Endothelial cell of umbilical vein (primary cell): ENCODE results near the gene RXYLT1. TPM values are rescaled to one million over a fixed set of nuclear protein-coding genes. Genes with fewer than 3 reads are reported as not detected.

Experiments used
- BruUV-seq: library from RNA; stranded (reverse); fragments of 400-500 nt; replicated peaks from 2 replicates; lab custom pipeline; 2021; lab: Mats Ljungman, UMichigan
- CTCF ChIA-PET: fragments of 300-600, 350-600 bp; sonication (Branson Sonifier 250); formaldehyde crosslinking; loops from one replicate; lab custom pipeline; 2021; ENCODE audit warnings: antibody characterized with exemption, inconsistent platforms; lab: Charles Lee
- POLR2A ChIA-PET: fragments of 300-600, 350-600 bp; sonication (Branson Sonifier 250); formaldehyde crosslinking; loops from one replicate; lab custom pipeline; 2021; ENCODE audit warnings: antibody characterized with exemption, inconsistent platforms; lab: Charles Lee
- DNase-seq: peaks from one replicate; pipeline ENCODE4 v3.0.0-alpha.2; 2011; ENCODE audit warnings: low read depth, low spot score
- FAIRE-seq: peaks from 2 replicates; lab custom pipeline; 2011; peaks lifted over from hg19 to GRCh38; lab: Jason Lieb, UNC
- H2AFZ ChIP-seq: 2 replicates; pipeline ENCODE4 v1.6.0; 2012; ENCODE audit warnings: low read depth, low read length, control low read depth, inconsistent platforms
- H3K27ac ChIP-seq: 2 replicates; pipeline ENCODE4 v1.5.1; 2011; ENCODE audit warnings: low read depth, mild to moderate bottlenecking, control low read depth, low read length, moderate library complexity; ENCODE audit not compliant: insufficient read depth
- H3K27me3 ChIP-seq, 2 experiments: 2 replicates each; pipeline versions ENCODE4 v1.6.0 to v1.6.1; 2011; ENCODE audit warnings: low read length in 2 of 2, mixed read lengths in 1 of 2; ENCODE audit not compliant: control insufficient read depth in 2 of 2, insufficient read depth in 2 of 2
- H3K36me3 ChIP-seq, 2 experiments: 2 replicates in 1 of 2; 3 replicates in 1 of 2; pipeline ENCODE4 v1.5.1; 2011; ENCODE audit warnings: low read length in 2 of 2, mild to moderate bottlenecking in 1 of 2, moderate library complexity in 1 of 2; ENCODE audit not compliant: control insufficient read depth in 2 of 2, insufficient read depth in 2 of 2; ENCODE audit errors: extremely low read depth in 1 of 2
- H3K4me1 ChIP-seq: 3 replicates; pipeline ENCODE4 v1.5.1; 2011; ENCODE audit warnings: mild to moderate bottlenecking, low read length; ENCODE audit not compliant: control insufficient read depth, insufficient read depth; ENCODE audit errors: extremely low read depth
- H3K4me2 ChIP-seq: 2 replicates; pipeline ENCODE4 v1.6.1; 2011; ENCODE audit warnings: low read length, control low read depth, mixed read lengths; ENCODE audit not compliant: insufficient read depth
- H3K4me3 ChIP-seq, 3 experiments: fragments of 200-600 bp in 1 of 3; sonication (generic), shearing (Covaris generic) in 1 of 3; replicated peaks in 1 of 3; 2 replicates each; pipeline ENCODE4 v1.5.1; 2011 to 2016; ENCODE audit warnings: control low read depth in 3 of 3, low read length in 3 of 3, mild to moderate bottlenecking in 2 of 3, inconsistent platforms in 1 of 3, low read depth in 1 of 3, moderate library complexity in 1 of 3; ENCODE audit not compliant: insufficient read depth in 1 of 3
- H3K79me2 ChIP-seq: 2 replicates; pipeline ENCODE4 v1.6.0; 2012; ENCODE audit warnings: low read length, inconsistent platforms; ENCODE audit not compliant: control insufficient read depth, insufficient read depth
- H3K9ac ChIP-seq: replicated peaks from 2 replicates; pipeline ENCODE3; 2011; ENCODE audit warnings: low read length, control low read depth; ENCODE audit not compliant: insufficient read depth; ENCODE audit errors: extremely low read depth
- H3K9me1 ChIP-seq: replicated peaks from 3 replicates; pipeline ENCODE4 v1.6.0; 2011; ENCODE audit warnings: mild to moderate bottlenecking, low read length; ENCODE audit not compliant: control insufficient read depth, insufficient read depth; ENCODE audit errors: extremely low read depth
- H3K9me3 ChIP-seq: replicated peaks from 2 replicates; pipeline ENCODE4 v1.5.1; 2012; ENCODE audit warnings: low read length, inconsistent platforms; ENCODE audit not compliant: control insufficient read depth, insufficient read depth
- H4K20me1 ChIP-seq: replicated peaks from 2 replicates; pipeline ENCODE3; 2011; ENCODE audit warnings: mild to moderate bottlenecking, low read length; ENCODE audit not compliant: control insufficient read depth, insufficient read depth; ENCODE audit errors: extremely low read depth
- EZH2 ChIP-seq: IDR thresholded peaks from 2 replicates; pipeline ENCODE4 v1.6.1; 2012; ENCODE audit warnings: borderline replicate concordance, low read depth, mild to moderate bottlenecking, moderate library complexity, low read length, inconsistent platforms; ENCODE audit not compliant: severe bottlenecking
- FOS ChIP-seq: IDR thresholded peaks from 2 replicates; pipeline ENCODE4 v1.6.1; 2011; ENCODE audit warnings: mild to moderate bottlenecking, low read length, moderate library complexity, borderline replicate concordance; ENCODE audit not compliant: insufficient read depth
- GATA2 ChIP-seq: IDR thresholded peaks from 2 replicates; pipeline ENCODE4 v1.7.0; 2011; ENCODE audit warnings: low read depth, mild to moderate bottlenecking, moderate library complexity, mixed read lengths, low read length; ENCODE audit not compliant: insufficient read length, insufficient read depth
- JUN ChIP-seq: IDR thresholded peaks from 2 replicates; pipeline ENCODE4 v1.6.1; 2011; ENCODE audit warnings: borderline replicate concordance, low read depth; ENCODE audit not compliant: insufficient read length, insufficient read depth
- MAX ChIP-seq: IDR thresholded peaks from 2 replicates; pipeline ENCODE4 v1.6.1; 2011; ENCODE audit not compliant: insufficient read depth, insufficient read length
- MYC ChIP-seq: IDR thresholded peaks from one replicate; pipeline ENCODE4 v1.6.1; 2011; ENCODE audit warnings: mild to moderate bottlenecking, low read depth, low read length
- POLR2A ChIP-seq: IDR thresholded peaks from 2 replicates; pipeline ENCODE4 v1.6.1; 2012; ENCODE audit warnings: low read depth, mild to moderate bottlenecking, control low read depth, low read length
- POLR2AphosphoS5 ChIP-seq: IDR thresholded peaks from 2 replicates; pipeline ENCODE4 v1.6.1; 2012; ENCODE audit warnings: low read depth, mild to moderate bottlenecking, control low read depth, low read length, moderate library complexity; ENCODE audit not compliant: insufficient read depth
- dilution Hi-C: fragments of 300-500 bp; cut with MboI; formaldehyde crosslinking; loops from one replicate; pipeline ENCODE4 v1.15.0; 2019; ENCODE audit warnings: low sequenced_read_pairs; ENCODE audit not compliant: extremely low pct_ligation_motif_present
- intact Hi-C: fragments of 100-400 bp; cut with micrococcal nuclease; formaldehyde crosslinking; loops from one replicate; pipeline ENCODE4 v1.10.0; 2022
- polyA plus RNA-seq, 4 experiments: library from polyadenylated mRNA; depleted of rRNA in 3 of 4; stranded (reverse) in 3 of 4; unstranded in 1 of 4; fragments of >200 nt; gene quantifications; 2 replicates each; pipeline versions ENCODE4 v1.2.1 to v1.2.3, GENCODE V29; 2011 to 2012; ENCODE audit warnings: missing spikeins in 1 of 4
- total RNA-seq: library from RNA; stranded (reverse); gene quantifications from 2 replicates; pipeline ENCODE4 v1.2.3, GENCODE V29; 2021
- TF ChIP-seq, protein P1 (sequence below), 2 donors: IDR thresholded peaks; 1 replicate in 1 of 2; 2 replicates in 1 of 2; pipeline ENCODE4 v1.5.1; 2011; ENCODE audit warnings: low read length in 2 of 2, mild to moderate bottlenecking in 2 of 2, moderate library complexity in 2 of 2, control low read depth in 1 of 2, inconsistent platforms in 1 of 2, low read depth in 1 of 2; ENCODE audit not compliant: insufficient read depth in 1 of 2; ENCODE audit errors: extremely low read depth in 1 of 2

RXYLT1 gene
- total and polyA plus RNA-seq, 2 donors (not counting 3 experiments of a cell fraction or from before 2014, with no cell fraction given) = 8.1 to 13.1 TPM

- dilution Hi-C loops (no loop called here), intact Hi-C loops (loop anchor here (1.0 to 5.0 kb wide), 4 partner anchors 130 to 699 kb away; no protein-coding TSS in a partner anchor)
- peak; percentile 43 for DNase-seq
- H3K36me3 ChIP-seq = peaks cover 1 to 3% of the 10 kb centered on the region in 2 experiments
- H3K9me3 ChIP-seq = no peaks in the 10 kb centered on the region
- H3K79me2 ChIP-seq = no peaks in the 10 kb centered on the region
- no peak overlapping the region for H2AFZ ChIP-seq
- TF ChIP-seq FOS = no peak
- TF ChIP-seq, protein P1, sequence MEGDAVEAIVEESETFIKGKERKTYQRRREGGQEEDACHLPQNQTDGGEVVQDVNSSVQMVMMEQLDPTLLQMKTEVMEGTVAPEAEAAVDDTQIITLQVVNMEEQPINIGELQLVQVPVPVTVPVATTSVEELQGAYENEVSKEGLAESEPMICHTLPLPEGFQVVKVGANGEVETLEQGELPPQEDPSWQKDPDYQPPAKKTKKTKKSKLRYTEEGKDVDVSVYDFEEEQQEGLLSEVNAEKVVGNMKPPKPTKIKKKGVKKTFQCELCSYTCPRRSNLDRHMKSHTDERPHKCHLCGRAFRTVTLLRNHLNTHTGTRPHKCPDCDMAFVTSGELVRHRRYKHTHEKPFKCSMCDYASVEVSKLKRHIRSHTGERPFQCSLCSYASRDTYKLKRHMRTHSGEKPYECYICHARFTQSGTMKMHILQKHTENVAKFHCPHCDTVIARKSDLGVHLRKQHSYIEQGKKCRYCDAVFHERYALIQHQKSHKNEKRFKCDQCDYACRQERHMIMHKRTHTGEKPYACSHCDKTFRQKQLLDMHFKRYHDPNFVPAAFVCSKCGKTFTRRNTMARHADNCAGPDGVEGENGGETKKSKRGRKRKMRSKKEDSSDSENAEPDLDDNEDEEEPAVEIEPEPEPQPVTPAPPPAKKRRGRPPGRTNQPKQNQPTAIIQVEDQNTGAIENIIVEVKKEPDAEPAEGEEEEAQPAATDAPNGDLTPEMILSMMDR (IDR thresholded peaks at IDR 0.05; ENCODE audit: extremely low read depth in 1 of 2, insufficient read depth in 1 of 2, low read depth in 1 of 2, low read length in 2 of 2) = peak; percentile 31
- TF ChIP-seq POLR2AphosphoS5 = no peak
- no peak for TF ChIP-seq EZH2
- H3K9me1 ChIP-seq = no peaks in the 10 kb centered on the region
- no peak overlapping the region for H3K27ac ChIP-seq
- no peaks in the 10 kb centered on the region for H3K27me3 ChIP-seq
- H3K4me1 ChIP-seq = no peaks in the 10 kb centered on the region
- POLR2A ChIA-PET = no interaction called here
- H3K9ac ChIP-seq = no peak overlapping the region
- H3K4me3 ChIP-seq = no peak overlapping the region
- H3K4me2 ChIP-seq = no peak overlapping the region
- H4K20me1 ChIP-seq = no peaks in the 10 kb centered on the region
- FAIRE-seq = peak; percentile 59
- CTCF ChIA-PET = interaction anchor here (0.7 to 2.8 kb wide), 12 partner anchors 10 to 698 kb away, joined by 3 to 13 read pairs (median 4); no protein-coding TSS in a partner anchor
- no TSS peak for BruUV-seq
Measured at GRCh38 chr12:63802012-63802608, 22.4 kb downstream of the RXYLT1 start.

DNA sequence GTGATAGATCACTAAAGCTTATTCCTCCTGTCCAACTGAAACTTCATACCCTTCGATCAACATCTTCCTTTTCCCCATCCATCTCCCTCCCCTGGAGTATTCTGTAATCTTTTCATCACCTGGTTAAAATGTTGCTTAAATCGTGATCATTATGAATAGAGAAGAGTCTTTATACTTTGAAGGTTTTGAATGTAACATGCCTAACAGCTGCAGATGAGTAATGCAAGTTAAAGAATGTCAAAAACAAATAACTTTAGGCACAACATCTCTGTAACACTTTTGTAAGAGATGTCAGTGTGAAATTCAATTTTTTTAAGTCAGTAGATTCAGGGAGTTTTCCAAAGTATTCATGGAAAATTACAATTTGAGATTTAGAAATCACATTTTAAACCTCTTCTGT, 25.0 kb downstream of the RXYLT1 start:
- no TSS peak for BruUV-seq
- Histone ChIP-seq H3K79me2 (no peaks in the 10 kb centered on the region), H3K27me3 (no peaks in the 10 kb centered on the region), H3K4me2 (no peak overlapping the region), H3K27ac (no peak overlapping the region), H3K4me1 (no peaks in the 10 kb centered on the region), H3K9me1 (no peaks in the 10 kb centered on the region), H3K4me3 (no peak overlapping the region), H3K9me3 (no peaks in the 10 kb centered on the region), H4K20me1 (no peaks in the 10 kb centered on the region), H3K9ac (no peak overlapping the region), H2AFZ (no peak overlapping the region), H3K36me3 (peaks cover 1 to 3% of the 10 kb centered on the region in 2 experiments)
- intact Hi-C loops (loop anchor here (5.0 kb wide), 1 partner anchor 132 kb away; no protein-coding TSS in a partner anchor), dilution Hi-C loops (no loop called here)
- no peak for TF ChIP-seq GATA2
- no peak for TF ChIP-seq POLR2AphosphoS5
- no peak for TF ChIP-seq JUN
- no peak for TF ChIP-seq FOS
- TF ChIP-seq EZH2 = no peak
- no peak for TF ChIP-seq POLR2A
- TF ChIP-seq MAX = no peak
- TF ChIP-seq, protein P1 (IDR thresholded peaks at IDR 0.05; ENCODE audit: extremely low read depth in 1 of 2, insufficient read depth in 1 of 2, low read depth in 1 of 2, low read length in 2 of 2) = no peak
- TF ChIP-seq MYC = no peak
- ChIA-PET CTCF (no interaction called here), POLR2A (no interaction called here)
- DNase-seq (no peak), FAIRE-seq (no peak)
